ENCODE data around the gene SV2C.
"Not testable (repeated sequence)": the region's sequence is repeated elsewhere in the genome, so short reads cannot be mapped to it uniquely, and the experiment has no call there.

SV2C gene

GRCh38 chr5:76364226-76364589, 281.0 kb downstream of the SV2C start:
- H3K27me3 ChIP-seq (ENCODE audit: low read depth, low read length), result no peaks in the 10 kb centered on the region
- no peaks in the 10 kb centered on the region for H3K36me3 ChIP-seq (ENCODE audit: control insufficient read depth in 1 of 2, insufficient read depth in 2 of 2, low read length in 2 of 2)
- no peaks in the 10 kb centered on the region for H3K4me1 ChIP-seq (ENCODE audit: control insufficient read depth in 1 of 2, insufficient read depth in 2 of 2, low read length in 2 of 2)
- H3K27ac ChIP-seq (ENCODE audit: low read length), result no peak overlapping the region
- H3K4me3 ChIP-seq (ENCODE audit: low read depth in 1 of 2, low read length in 2 of 2), result no peak overlapping the region
- no peaks in the 10 kb centered on the region for H3K9me3 ChIP-seq (ENCODE audit: control insufficient read depth in 1 of 2, low read length in 2 of 2)

- Histone ChIP-seq H3K36me3 (ENCODE audit: control insufficient read depth in 1 of 2, insufficient read depth in 2 of 2, low read length in 2 of 2) (no peaks in the 10 kb centered on the region), H3K4me3 (ENCODE audit: low read depth in 1 of 2, low read length in 2 of 2) (no peak overlapping the region), H3K9me3 (ENCODE audit: control insufficient read depth in 1 of 2, low read length in 2 of 2) (no peaks in the 10 kb centered on the region), H3K27me3 (ENCODE audit: low read depth, low read length) (no peaks in the 10 kb centered on the region), H3K27ac (ENCODE audit: low read length) (no peak overlapping the region), H3K4me1 (ENCODE audit: control insufficient read depth in 1 of 2, insufficient read depth in 2 of 2, low read length in 2 of 2) (no peaks in the 10 kb centered on the region)
Observed at GRCh38 chr5:76365561-76365960, 282.4 kb downstream of the SV2C start.

- H3K27me3 ChIP-seq (ENCODE audit: low read depth, low read length), result no peaks in the 10 kb centered on the region
Observed at GRCh38 chr5:76366596-76366995, 283.4 kb downstream of the SV2C start.

GRCh38 chr5:76367623-76368371, 284.6 kb downstream of the SV2C start:
- H3K36me3 ChIP-seq (ENCODE audit: control insufficient read depth in 1 of 2, insufficient read depth in 2 of 2, low read length in 2 of 2), result no peaks in the 10 kb centered on the region
- no peak overlapping the region for H3K4me3 ChIP-seq (ENCODE audit: low read depth in 1 of 2, low read length in 2 of 2)
- H3K4me1 ChIP-seq (ENCODE audit: control insufficient read depth in 1 of 2, insufficient read depth in 2 of 2, low read length in 2 of 2), result no peaks in the 10 kb centered on the region
- no peaks in the 10 kb centered on the region for H3K9me3 ChIP-seq (ENCODE audit: control insufficient read depth in 1 of 2, low read length in 2 of 2)
- H3K27me3 ChIP-seq (ENCODE audit: low read depth, low read length), result no peaks in the 10 kb centered on the region
- no peak overlapping the region for H3K27ac ChIP-seq (ENCODE audit: low read length)

More at GRCh38 chr5:76366596-76366995, 283.4 kb downstream of the SV2C start:
- Histone ChIP-seq H3K27ac (ENCODE audit: low read length) (no peak overlapping the region), H3K9me3 (ENCODE audit: control insufficient read depth in 1 of 2, low read length in 2 of 2) (no peaks in the 10 kb centered on the region), H3K4me1 (ENCODE audit: control insufficient read depth in 1 of 2, insufficient read depth in 2 of 2, low read length in 2 of 2) (no peaks in the 10 kb centered on the region), H3K36me3 (ENCODE audit: control insufficient read depth in 1 of 2, insufficient read depth in 2 of 2, low read length in 2 of 2) (no peaks in the 10 kb centered on the region), H3K4me3 (ENCODE audit: low read depth in 1 of 2, low read length in 2 of 2) (no peak overlapping the region)

GRCh38 chr5:76368941-76369340, 285.8 kb downstream of the SV2C start:
- H3K9me3 ChIP-seq (ENCODE audit: control insufficient read depth in 1 of 2, low read length in 2 of 2), result no peaks in the 10 kb centered on the region
- no peak overlapping the region for H3K4me3 ChIP-seq (ENCODE audit: low read depth in 1 of 2, low read length in 2 of 2)
- H3K4me1 ChIP-seq (ENCODE audit: control insufficient read depth in 1 of 2, insufficient read depth in 2 of 2, low read length in 2 of 2), result no peaks in the 10 kb centered on the region
- H3K36me3 ChIP-seq (ENCODE audit: control insufficient read depth in 1 of 2, insufficient read depth in 2 of 2, low read length in 2 of 2), result no peaks in the 10 kb centered on the region
- no peaks in the 10 kb centered on the region for H3K27me3 ChIP-seq (ENCODE audit: low read depth, low read length)
- no peak overlapping the region for H3K27ac ChIP-seq (ENCODE audit: low read length)

GRCh38 chr5:76369668-76370067, 286.5 kb downstream of the SV2C start:
- H3K27me3 ChIP-seq (ENCODE audit: low read depth, low read length); H3K27ac ChIP-seq (ENCODE audit: low read length); H3K9me3 ChIP-seq (ENCODE audit: control insufficient read depth in 1 of 2, low read length in 2 of 2); H3K36me3 ChIP-seq (ENCODE audit: control insufficient read depth in 1 of 2, insufficient read depth in 2 of 2, low read length in 2 of 2); H3K4me3 ChIP-seq (ENCODE audit: low read depth in 1 of 2, low read length in 2 of 2); H3K4me1 ChIP-seq (ENCODE audit: control insufficient read depth in 1 of 2, insufficient read depth in 2 of 2, low read length in 2 of 2): not testable (repeated sequence)

GRCh38 chr5:76371960-76372322, 288.8 kb downstream of the SV2C start:
- no peaks in the 10 kb centered on the region for H3K9me3 ChIP-seq (ENCODE audit: control insufficient read depth in 1 of 2, low read length in 2 of 2)
- no peaks in the 10 kb centered on the region for H3K4me1 ChIP-seq (ENCODE audit: control insufficient read depth in 1 of 2, insufficient read depth in 2 of 2, low read length in 2 of 2)
- H3K27ac ChIP-seq (ENCODE audit: low read length), result no peak overlapping the region
- H3K27me3 ChIP-seq (ENCODE audit: low read depth, low read length), result no peaks in the 10 kb centered on the region
- no peak overlapping the region for H3K4me3 ChIP-seq (ENCODE audit: low read depth in 1 of 2, low read length in 2 of 2)
- no peaks in the 10 kb centered on the region for H3K36me3 ChIP-seq (ENCODE audit: control insufficient read depth in 1 of 2, insufficient read depth in 2 of 2, low read length in 2 of 2)

GRCh38 chr5:76372323-76373054, 289.3 kb downstream of the SV2C start:
- Histone ChIP-seq H3K27ac (ENCODE audit: low read length) (no peak overlapping the region), H3K4me1 (ENCODE audit: control insufficient read depth in 1 of 2, insufficient read depth in 2 of 2, low read length in 2 of 2) (no peaks in the 10 kb centered on the region), H3K36me3 (ENCODE audit: control insufficient read depth in 1 of 2, insufficient read depth in 2 of 2, low read length in 2 of 2) (no peaks in the 10 kb centered on the region), H3K4me3 (ENCODE audit: low read depth in 1 of 2, low read length in 2 of 2) (no peak overlapping the region), H3K27me3 (ENCODE audit: low read depth, low read length) (no peaks in the 10 kb centered on the region), H3K9me3 (ENCODE audit: control insufficient read depth in 1 of 2, low read length in 2 of 2) (no peaks in the 10 kb centered on the region)

GRCh38 chr5:76376148-76376865, 293.1 kb downstream of the SV2C start:
- Histone ChIP-seq H3K27ac (ENCODE audit: low read length) (no peak overlapping the region), H3K4me1 (ENCODE audit: control insufficient read depth in 1 of 2, insufficient read depth in 2 of 2, low read length in 2 of 2) (no peaks in the 10 kb centered on the region), H3K9me3 (ENCODE audit: control insufficient read depth in 1 of 2, low read length in 2 of 2) (no peaks in the 10 kb centered on the region), H3K4me3 (ENCODE audit: low read depth in 1 of 2, low read length in 2 of 2) (no peak overlapping the region), H3K36me3 (ENCODE audit: control insufficient read depth in 1 of 2, insufficient read depth in 2 of 2, low read length in 2 of 2) (no peaks in the 10 kb centered on the region), H3K27me3 (ENCODE audit: low read depth, low read length) (no peaks in the 10 kb centered on the region)

GRCh38 chr5:76376866-76377230, 293.7 kb downstream of the SV2C start:
- Histone ChIP-seq H3K4me1 (ENCODE audit: control insufficient read depth in 1 of 2, insufficient read depth in 2 of 2, low read length in 2 of 2) (no peaks in the 10 kb centered on the region), H3K27me3 (ENCODE audit: low read depth, low read length) (no peaks in the 10 kb centered on the region), H3K36me3 (ENCODE audit: control insufficient read depth in 1 of 2, insufficient read depth in 2 of 2, low read length in 2 of 2) (no peaks in the 10 kb centered on the region), H3K9me3 (ENCODE audit: control insufficient read depth in 1 of 2, low read length in 2 of 2) (no peaks in the 10 kb centered on the region), H3K27ac (ENCODE audit: low read length) (no peak overlapping the region), H3K4me3 (ENCODE audit: low read depth in 1 of 2, low read length in 2 of 2) (no peak overlapping the region)

- Histone ChIP-seq H3K36me3 (ENCODE audit: control insufficient read depth in 1 of 2, insufficient read depth in 2 of 2, low read length in 2 of 2) (no peaks in the 10 kb centered on the region), H3K9me3 (ENCODE audit: control insufficient read depth in 1 of 2, low read length in 2 of 2) (no peaks in the 10 kb centered on the region), H3K4me3 (ENCODE audit: low read depth in 1 of 2, low read length in 2 of 2) (no peak overlapping the region), H3K27ac (ENCODE audit: low read length) (no peak overlapping the region), H3K27me3 (ENCODE audit: low read depth, low read length) (no peaks in the 10 kb centered on the region), H3K4me1 (ENCODE audit: control insufficient read depth in 1 of 2, insufficient read depth in 2 of 2, low read length in 2 of 2) (no peaks in the 10 kb centered on the region)
Observed at GRCh38 chr5:76378355-76378754, 295.2 kb downstream of the SV2C start.
